ENCODE data around the gene INS. TPM values are rescaled to one million over a fixed set of nuclear protein-coding genes. Genes with fewer than 3 reads are reported as not detected.

The INS gene
- total and polyA plus RNA-seq, 4 donors, result 0.16 to 0.37 TPM; not detected in 2

GRCh38 chr11:2153581-2154194, 7.3 kb downstream of the INS start:
- TF ChIP-seq FOXA2 (IDR thresholded peaks at IDR 0.05), result no peak
- TF ChIP-seq RXRA (IDR thresholded peaks at IDR 0.05), result no peak
- TF ChIP-seq CTCF (IDR thresholded peaks at IDR 0.05; ENCODE audit: low read depth, low read length, missing input control), result no peak
- TF ChIP-seq ZBTB33 (IDR thresholded peaks at IDR 0.05), result no peak
- TF ChIP-seq, protein P1, sequence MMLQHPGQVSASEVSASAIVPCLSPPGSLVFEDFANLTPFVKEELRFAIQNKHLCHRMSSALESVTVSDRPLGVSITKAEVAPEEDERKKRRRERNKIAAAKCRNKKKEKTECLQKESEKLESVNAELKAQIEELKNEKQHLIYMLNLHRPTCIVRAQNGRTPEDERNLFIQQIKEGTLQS (IDR thresholded peaks at IDR 0.05), result no peak
- no peak for TF ChIP-seq HNF4G (IDR thresholded peaks at IDR 0.05)
- TF ChIP-seq FOXA1 (IDR thresholded peaks at IDR 0.05), result no peak
- TF ChIP-seq TAF1 (conservative IDR thresholded peaks at IDR 0.05), result no peak
- TF ChIP-seq, protein P2, sequence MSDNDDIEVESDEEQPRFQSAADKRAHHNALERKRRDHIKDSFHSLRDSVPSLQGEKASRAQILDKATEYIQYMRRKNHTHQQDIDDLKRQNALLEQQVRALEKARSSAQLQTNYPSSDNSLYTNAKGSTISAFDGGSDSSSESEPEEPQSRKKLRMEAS (IDR thresholded peaks at IDR 0.05), result no peak
- TF ChIP-seq SP1 (IDR thresholded peaks at IDR 0.05), result no peak
- TF ChIP-seq GABPA (IDR thresholded peaks at IDR 0.05 in 1 of 2, conservative IDR thresholded peaks at IDR 0.05 in 1 of 2), result no peak
- no peak for TF ChIP-seq EGR1 (IDR thresholded peaks at IDR 0.05; ENCODE audit: low read depth in 2 of 2)
- TF ChIP-seq REST (IDR thresholded peaks at IDR 0.05), result no peak
- TF ChIP-seq JUND (IDR thresholded peaks at IDR 0.05), result no peak
- H3K4me1 ChIP-seq (ENCODE audit: control insufficient read depth in 4 of 4, insufficient read depth in 4 of 4, low read length in 3 of 4), result peaks cover 9 to 89% (median 73%) of the 10 kb centered on the region in 4 donors
- H3K9me3 ChIP-seq (ENCODE audit: control insufficient read depth in 4 of 4, low read length in 3 of 4), result no peaks in the 10 kb centered on the region
- peak overlapping the region in 1 of 2 donors; percentile 19 for H3K27ac ChIP-seq (ENCODE audit: low read depth in 1 of 2, low read length in 2 of 2)
- no peak overlapping the region for H3K9ac ChIP-seq (ENCODE audit: low read depth in 1 of 2, low read length in 2 of 2)
- no peak overlapping the region for H3K4me3 ChIP-seq (ENCODE audit: low read depth in 1 of 3, low read length in 3 of 3)
- DNase-seq (ENCODE audit: low spot score), result no peak
- 35% methylated on average over 14 of the region's 14 CpGs for WGBS
- H3K27me3 ChIP-seq (ENCODE audit: control insufficient read depth in 4 of 4, insufficient read depth in 4 of 4, low read length in 3 of 4), result no peaks in the 10 kb centered on the region
- peaks cover 0 to 2% (median under 1%) of the 10 kb centered on the region in 4 donors for H3K36me3 ChIP-seq (ENCODE audit: control insufficient read depth in 4 of 4, insufficient read depth in 3 of 4, low read depth in 1 of 4, low read length in 3 of 4)

Data from liver (tissue), 9 donors.